MM.1S (cell line): ENCODE data around the gene MDGA2.

ENCODE experiments used
- CTCF ChIP-seq: fragments of 300-600 bp; sonication (generic); IDR thresholded peaks from 2 replicates; pipeline ENCODE4 v1.5.1; 2016; ENCODE audit warnings: antibody characterized with exemption, low read length, mixed read lengths
- EZH2 ChIP-seq: fragments of 300-600 bp; sonication (generic); optimal IDR thresholded peaks from 2 replicates; pipeline ENCODE3; 2017; ENCODE audit warnings: low read depth, mild to moderate bottlenecking, antibody characterized with exemption, low read length, mixed read lengths
- EZH2phosphoT487 ChIP-seq: fragments of 300-600 bp; sonication (generic); IDR thresholded peaks from 2 replicates; pipeline ENCODE4 v1.6.1; 2018; ENCODE audit warnings: antibody characterized with exemption, low read length

DNA sequence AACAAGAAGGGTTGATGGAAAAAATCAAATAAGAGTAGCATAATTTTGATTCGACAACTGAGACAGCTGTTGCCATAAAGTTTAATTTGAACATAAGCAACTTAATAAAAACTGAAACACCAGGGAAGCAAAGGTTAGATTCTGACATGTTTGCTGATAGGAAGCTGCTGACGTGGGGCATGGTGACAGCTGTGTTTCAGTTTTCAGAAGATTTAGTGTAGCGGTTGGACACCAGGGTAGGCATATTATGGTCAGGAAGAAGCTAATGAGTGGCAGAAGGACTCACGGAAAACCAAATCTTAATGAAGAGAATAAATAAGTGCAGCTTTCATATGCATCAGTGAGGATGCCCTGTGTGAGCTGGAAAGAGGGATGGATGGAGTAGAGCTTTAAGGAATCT is 687.1 kb downstream of the MDGA2 start:
- TF ChIP-seq CTCF (no peak), EZH2 (no peak), EZH2phosphoT487 (no peak)
